HepG2 (cell line): Measurements from ENCODE around the gene PDE3A. TPM values are rescaled to one million over a fixed set of nuclear protein-coding genes. Genes with fewer than 3 reads are reported as not detected.

Experiments
- ATAC-seq: fragments of 200-7000 bp; cut with Tn5 transposase; 3 replicates; pipeline ENCODE4 v1.9.1; 2020; ENCODE audit warnings: mild to moderate bottlenecking, moderate library complexity
- BruUV-seq: library from RNA; stranded (reverse); fragments of 400-500 nt; replicated peaks from 2 replicates; lab custom pipeline; 2021; lab: Mats Ljungman, UMichigan
- CTCF ChIA-PET: fragments of 300-600 bp; formaldehyde crosslinking; extraction: SDS; loops from one replicate; lab custom pipeline; 2021; ENCODE audit warnings: low total read pairs, inconsistent platforms, low intra/inter-chr PET ratio; lab: Yijun Ruan, JAX
- POLR2A ChIA-PET: fragments of 350-600 bp; sonication (Branson Sonifier 250); formaldehyde crosslinking; loops from one replicate; lab custom pipeline; 2020; ENCODE audit warnings: antibody characterized with exemption, inconsistent platforms; lab: Yijun Ruan, JAX
- DNase-seq: peaks from one replicate; pipeline ENCODE4 v3.0.0-alpha.2; 2015; ENCODE audit warnings: low spot score
- FAIRE-seq: peaks from 3 replicates; lab custom pipeline; 2011; peaks lifted over from hg19 to GRCh38; lab: Jason Lieb, UNC
- H2AFZ ChIP-seq: one replicate; pipeline ENCODE4 v1.6.1; 2011; ENCODE audit warnings: low read length, inconsistent platforms
- H3K27ac ChIP-seq: fragments of 300-600 bp; 3 replicates; pipeline ENCODE4 v1.8.0; 2011; ENCODE audit warnings: mixed run types, mild to moderate bottlenecking, mixed read lengths, low read length, inconsistent platforms; ENCODE audit not compliant: insufficient read depth; ENCODE audit errors: extremely low read length
- H3K27me3 ChIP-seq, 2 experiments: fragments of 200-600 bp in 1 of 2; 2 replicates in 1 of 2; 3 replicates in 1 of 2; pipeline versions ENCODE4 v1.6.0 to v1.8.0; 2011; ENCODE audit warnings: low read length in 2 of 2, mild to moderate bottlenecking in 2 of 2, moderate library complexity in 2 of 2, inconsistent platforms in 1 of 2; ENCODE audit not compliant: insufficient read depth in 2 of 2, control insufficient read depth in 1 of 2
- H3K36me3 ChIP-seq, 2 experiments: fragments of 200-600 bp in 1 of 2; replicated peaks in 1 of 2; 2 replicates in 1 of 2; 3 replicates in 1 of 2; pipeline versions ENCODE4 v1.5.1 to v1.8.0; 2011; ENCODE audit warnings: low read length in 2 of 2, inconsistent platforms in 1 of 2; ENCODE audit not compliant: insufficient read depth in 2 of 2, control insufficient read depth in 1 of 2
- H3K4me1 ChIP-seq: 2 replicates; pipeline ENCODE4 v1.5.1; 2012; ENCODE audit warnings: low read length, inconsistent platforms; ENCODE audit not compliant: insufficient read depth
- H3K4me2 ChIP-seq: 2 replicates; pipeline ENCODE4 v1.6.0; 2011; ENCODE audit warnings: low read depth, low read length, inconsistent platforms
- H3K4me3 ChIP-seq, 3 experiments: fragments of 200-600 bp in 1 of 3; sonication (generic), shearing (Covaris generic) in 1 of 3; replicated peaks in 1 of 3; 2 replicates each; pipeline ENCODE4 v1.5.1; 2011 to 2016; ENCODE audit warnings: low read length in 3 of 3, inconsistent platforms in 2 of 3, low read depth in 2 of 3, mild to moderate bottlenecking in 2 of 3, control low read depth in 1 of 3, mixed read lengths in 1 of 3; ENCODE audit not compliant: insufficient read depth in 1 of 3
- H3K79me2 ChIP-seq: one replicate; pipeline ENCODE4 v1.6.1; 2011; ENCODE audit warnings: low read length, inconsistent platforms; ENCODE audit not compliant: insufficient read depth
- H3K9ac ChIP-seq: 2 replicates; pipeline ENCODE4 v1.6.0; 2011; ENCODE audit warnings: mild to moderate bottlenecking, low read depth, low read length, inconsistent platforms; ENCODE audit not compliant: insufficient read depth
- H3K9me3 ChIP-seq: 2 replicates; pipeline ENCODE4 v1.5.1; 2012; ENCODE audit warnings: mild to moderate bottlenecking, low read length
- H4K20me1 ChIP-seq: 2 replicates; pipeline ENCODE4 v1.6.0; 2011; ENCODE audit warnings: inconsistent platforms, mild to moderate bottlenecking, low read length, moderate library complexity; ENCODE audit not compliant: insufficient read depth
- FOXK1 ChIP-seq: sonication (generic); formaldehyde crosslinking; IDR thresholded peaks from 2 replicates; pipeline ENCODE4 v1.4.0; 2020; ENCODE audit warnings: low read depth, missing genetic modification reagents, borderline replicate concordance
- GZF1 ChIP-seq: sonication (generic); formaldehyde crosslinking; IDR thresholded peaks from 2 replicates; pipeline ENCODE4 v1.5.1; 2020; ENCODE audit warnings: mild to moderate bottlenecking, missing genetic modification reagents
- MZF1 ChIP-seq: sonication (generic); formaldehyde crosslinking; IDR thresholded peaks from 2 replicates; pipeline ENCODE4 v1.8.1; 2023; ENCODE audit warnings: mild to moderate bottlenecking, missing genetic modification reagents, borderline replicate concordance
- POLR2A ChIP-seq, 2 experiments: IDR thresholded peaks; 2 replicates each; pipeline ENCODE4 v1.6.1; 2011; ENCODE audit warnings: low read depth in 2 of 2, low read length in 2 of 2, mild to moderate bottlenecking in 1 of 2, moderate library complexity in 1 of 2; ENCODE audit not compliant: insufficient read depth in 1 of 2
- RNF2 ChIP-seq: fragments of 450-650 bp; conservative IDR thresholded peaks from 2 replicates; pipeline ENCODE4 v1.6.1; 2016; ENCODE audit warnings: low read depth
- SMC3 ChIP-seq: IDR thresholded peaks from 2 replicates; pipeline ENCODE4 v1.6.1; 2011; ENCODE audit warnings: low read length, improper control_type of control experiment
- STAG1 ChIP-seq: sonication (generic); formaldehyde crosslinking; IDR thresholded peaks from 2 replicates; pipeline ENCODE4 v1.4.0; 2020; ENCODE audit warnings: missing genetic modification reagents
- ZEB1 ChIP-seq: IDR thresholded peaks from 2 replicates; pipeline ENCODE4 v1.6.1; 2012; ENCODE audit warnings: mild to moderate bottlenecking, low read depth, inconsistent platforms; ENCODE audit not compliant: insufficient replicate concordance
- ZMYM4 ChIP-seq: sonication (generic); formaldehyde crosslinking; IDR thresholded peaks from 2 replicates; pipeline ENCODE4 v1.8.1; 2023; ENCODE audit warnings: mild to moderate bottlenecking, missing genetic modification reagents
- ZNF142 ChIP-seq: sonication (generic); formaldehyde crosslinking; IDR thresholded peaks from 2 replicates; pipeline ENCODE4 v1.4.0; 2020; ENCODE audit warnings: missing genetic modification reagents
- ZNF572 ChIP-seq: sonication (generic); formaldehyde crosslinking; IDR thresholded peaks from 2 replicates; pipeline ENCODE4 v1.5.1; 2020; ENCODE audit warnings: mild to moderate bottlenecking, missing genetic modification reagents
- ZNF704 ChIP-seq: sonication (generic); formaldehyde crosslinking; IDR thresholded peaks from 2 replicates; pipeline ENCODE4 v1.8.1; 2023; ENCODE audit warnings: mild to moderate bottlenecking, inconsistent platforms, moderate library complexity, missing genetic modification reagents, borderline replicate concordance
- ZNF737 ChIP-seq: sonication (generic); formaldehyde crosslinking; IDR thresholded peaks from 2 replicates; pipeline ENCODE4 v1.5.0; 2020; ENCODE audit warnings: missing genetic modification reagents, mild to moderate bottlenecking, borderline replicate concordance
- WGBS: methylation state at CpG from one replicate; pipeline ENCODE4 v1.1.6; 2017; ENCODE audit warnings: low lambda C conversion rate; 5-methylcytosine and 5-hydroxymethylcytosine counted together
- in situ Hi-C: cut with HindIII; loops from 2 replicates; pipeline ENCODE4 v1.10.0; 2017; ENCODE audit warnings: low pct_unique_long_range_greater_than_20kb; ENCODE audit not compliant: extremely low pct_ligation_motif_present
- intact Hi-C: fragments of 100-400 bp; cut with micrococcal nuclease; formaldehyde crosslinking; loops from one replicate; pipeline ENCODE4 v1.10.0; 2022; ENCODE audit not compliant: unreplicated experiment
- polyA plus RNA-seq, 8 experiments: library from polyadenylated mRNA; depleted of rRNA in 3 of 8; stranded (reverse) in 7 of 8; unstranded in 1 of 8; fragments of >200 nt; fragmentation: Illumina TruSeq in 4 of 8; extraction: Trizol in 4 of 8; gene quantifications; 2 replicates each; pipeline versions ENCODE4 v1.2.1 to v1.2.3, GENCODE V29; 2011 to 2016; ENCODE audit warnings: low read depth in 4 of 8, missing spikeins in 1 of 8, mixed read lengths in 1 of 8; ENCODE audit not compliant: insufficient read depth in 1 of 8
- total RNA-seq, 5 experiments: library from RNA; depleted of rRNA; stranded (reverse); fragments of >200 nt; fragmentation: Illumina TruSeq; extraction: Trizol; gene quantifications; 2 replicates each; pipeline ENCODE4 v1.2.3, GENCODE V29; 2016; ENCODE audit warnings: low read depth in 1 of 5
- TF ChIP-seq, protein P1 (sequence below): sonication (generic); formaldehyde crosslinking; IDR thresholded peaks from 2 replicates; pipeline ENCODE4 v1.5.0; 2020; ENCODE audit warnings: mild to moderate bottlenecking, missing genetic modification reagents, moderate library complexity

The PDE3A gene
- total and polyA plus RNA-seq, 2 of the 13 experiments (the other 11 are each of a cell fraction or from before 2014, with no cell fraction given), result 0.77 to 1.5 TPM

DNA sequence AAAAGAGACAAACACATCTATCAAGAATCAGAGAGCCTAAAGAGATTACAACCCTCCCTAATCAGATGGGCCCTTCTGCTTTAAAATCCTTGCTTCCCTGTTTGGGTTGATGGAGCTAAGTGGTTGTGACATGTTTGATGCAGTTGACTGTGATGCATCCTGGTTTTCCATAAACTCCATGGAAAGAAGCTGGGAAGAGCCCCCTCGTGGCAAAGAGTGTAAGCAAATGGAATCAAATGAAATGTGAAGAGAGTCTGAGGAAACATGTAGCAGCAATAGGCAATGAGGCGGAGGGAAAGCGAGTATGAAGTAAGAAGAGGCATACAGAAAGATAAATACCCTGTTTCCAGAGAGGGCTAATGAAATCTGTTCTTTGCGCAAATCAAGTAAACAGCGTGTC is 256.4 kb downstream of the PDE3A start:
- ChIA-PET POLR2A (no interaction called here), CTCF (no interaction called here)
- Histone ChIP-seq H4K20me1 (no peaks in the 10 kb centered on the region), H3K9me3 (no peaks in the 10 kb centered on the region), H3K4me3 (no peak overlapping the region), H2AFZ (no peak overlapping the region), H3K4me1 (peaks cover 32% of the 10 kb centered on the region), H3K79me2 (no peaks in the 10 kb centered on the region), H3K4me2 (no peak overlapping the region), H3K36me3 (no peaks in the 10 kb centered on the region), H3K9ac (no peak overlapping the region), H3K27me3 (no peaks in the 10 kb centered on the region), H3K27ac (no peak overlapping the region)
- BruUV-seq, result no TSS peak
- FAIRE-seq (peak; percentile 64), DNase-seq (peak; percentile 56), ATAC-seq (peak; percentile 42)
- TF ChIP-seq ZNF572 (CRISPR knock-in tag) (no peak), ZNF142 (CRISPR knock-in tag) (no peak), STAG1 (CRISPR knock-in tag) (peak; percentile 35), ZEB1 (no peak), GZF1 (CRISPR knock-in tag) (no peak), ZNF704 (CRISPR knock-in tag) (no peak), ZNF737 (CRISPR knock-in tag) (no peak), FOXK1 (no peak), ZMYM4 (0 out of 2 replicates have a peak, but pooled peaks have one; percentile 37), RNF2 (no peak), POLR2A (IDR thresholded peaks at IDR 0.05; ENCODE audit: insufficient read depth in 1 of 2, low read depth in 2 of 2, low read length in 2 of 2) (no peak), SMC3 (peak; percentile 37; the same call in 1 of the 2 replicates), MZF1 (no peak)
- TF ChIP-seq, protein P1, sequence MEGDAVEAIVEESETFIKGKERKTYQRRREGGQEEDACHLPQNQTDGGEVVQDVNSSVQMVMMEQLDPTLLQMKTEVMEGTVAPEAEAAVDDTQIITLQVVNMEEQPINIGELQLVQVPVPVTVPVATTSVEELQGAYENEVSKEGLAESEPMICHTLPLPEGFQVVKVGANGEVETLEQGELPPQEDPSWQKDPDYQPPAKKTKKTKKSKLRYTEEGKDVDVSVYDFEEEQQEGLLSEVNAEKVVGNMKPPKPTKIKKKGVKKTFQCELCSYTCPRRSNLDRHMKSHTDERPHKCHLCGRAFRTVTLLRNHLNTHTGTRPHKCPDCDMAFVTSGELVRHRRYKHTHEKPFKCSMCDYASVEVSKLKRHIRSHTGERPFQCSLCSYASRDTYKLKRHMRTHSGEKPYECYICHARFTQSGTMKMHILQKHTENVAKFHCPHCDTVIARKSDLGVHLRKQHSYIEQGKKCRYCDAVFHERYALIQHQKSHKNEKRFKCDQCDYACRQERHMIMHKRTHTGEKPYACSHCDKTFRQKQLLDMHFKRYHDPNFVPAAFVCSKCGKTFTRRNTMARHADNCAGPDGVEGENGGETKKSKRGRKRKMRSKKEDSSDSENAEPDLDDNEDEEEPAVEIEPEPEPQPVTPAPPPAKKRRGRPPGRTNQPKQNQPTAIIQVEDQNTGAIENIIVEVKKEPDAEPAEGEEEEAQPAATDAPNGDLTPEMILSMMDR (CRISPR knock-in tag), result peak; percentile 47
- 71% methylated on average over 5 of the region's 5 CpGs for WGBS
- intact Hi-C loops (no loop called here), in situ Hi-C loops (loop anchor here (25.0 kb wide), 1 partner anchor 887 kb away; no protein-coding TSS in a partner anchor)
